MM.1S (cell line): Measurements from ENCODE around the gene ZNF491.
"Not testable (repeated sequence)": the region's sequence is repeated elsewhere in the genome, so short reads cannot be mapped to it uniquely, and the experiment has no call there.

ENCODE experiments used
- DNase-seq: peaks from one replicate; pipeline ENCODE4 v3.0.0-alpha.2; 2015
- H2AFZ ChIP-seq: fragments of 300-600 bp; sonication (generic); 2 replicates; pipeline ENCODE4 v1.6.0; 2016; ENCODE audit warnings: antibody characterized with exemption, low read length
- H3F3A ChIP-seq: fragments of 300-600 bp; sonication (generic); 2 replicates; pipeline ENCODE4 v1.6.1; 2016; ENCODE audit warnings: mild to moderate bottlenecking, antibody characterized with exemption, low read length, moderate library complexity, mixed read lengths; ENCODE audit not compliant: insufficient read depth
- H3K27ac ChIP-seq: fragments of 300-600 bp; sonication (generic); 2 replicates; pipeline ENCODE4 v1.5.1; 2016; ENCODE audit warnings: mild to moderate bottlenecking, low read length
- H3K27me3 ChIP-seq: fragments of 300-600 bp; sonication (generic); replicated peaks from 2 replicates; pipeline ENCODE4 v1.6.0; 2016; ENCODE audit warnings: low read length; ENCODE audit not compliant: insufficient read depth
- H3K36me3 ChIP-seq: fragments of 300-600 bp; sonication (generic); replicated peaks from 2 replicates; pipeline ENCODE4 v1.6.1; 2016; ENCODE audit warnings: mild to moderate bottlenecking, low read length, mixed read lengths; ENCODE audit not compliant: insufficient read depth
- H3K4me1 ChIP-seq: fragments of 300-600 bp; sonication (generic); 2 replicates; pipeline ENCODE4 v1.6.1; 2016; ENCODE audit warnings: low read length, mixed read lengths
- H3K4me2 ChIP-seq: fragments of 300-600 bp; sonication (generic); 2 replicates; pipeline ENCODE4 v1.6.0; 2016; ENCODE audit warnings: low read depth, low read length
- H3K4me3 ChIP-seq: fragments of 300-600 bp; sonication (generic); 2 replicates; pipeline ENCODE4 v1.5.1; 2016; ENCODE audit warnings: low read length, mixed read lengths
- H3K79me2 ChIP-seq: fragments of 300-600 bp; sonication (generic); 2 replicates; pipeline ENCODE4 v1.6.1; 2016; ENCODE audit warnings: mixed run types, low read length, mixed read lengths
- H3K9ac ChIP-seq: fragments of 300-600 bp; sonication (generic); 2 replicates; pipeline ENCODE4 v1.6.1; 2016; ENCODE audit warnings: low read length, mixed read lengths
- H3K9me2 ChIP-seq: fragments of 300-600 bp; sonication (generic); replicated peaks from 2 replicates; pipeline ENCODE4 v1.6.1; 2016; ENCODE audit warnings: mild to moderate bottlenecking, low read length, mixed read lengths; ENCODE audit not compliant: insufficient read depth
- H3K9me3 ChIP-seq: fragments of 300-600 bp; sonication (generic); replicated peaks from 2 replicates; pipeline ENCODE4 v1.6.1; 2016; ENCODE audit warnings: mild to moderate bottlenecking, low read length, mixed read lengths; ENCODE audit not compliant: insufficient read depth
- H4K20me1 ChIP-seq: fragments of 300-600 bp; sonication (generic); 2 replicates; pipeline ENCODE4 v1.6.1; 2016; ENCODE audit warnings: mild to moderate bottlenecking, low read length, moderate library complexity, mixed read lengths; ENCODE audit not compliant: insufficient read depth
- EZH2 ChIP-seq: fragments of 300-600 bp; sonication (generic); optimal IDR thresholded peaks from 2 replicates; pipeline ENCODE3; 2017; ENCODE audit warnings: low read depth, mild to moderate bottlenecking, antibody characterized with exemption, low read length, mixed read lengths
- EZH2phosphoT487 ChIP-seq: fragments of 300-600 bp; sonication (generic); IDR thresholded peaks from 2 replicates; pipeline ENCODE4 v1.6.1; 2018; ENCODE audit warnings: antibody characterized with exemption, low read length
- TF ChIP-seq, protein P1 (sequence below): fragments of 300-600 bp; sonication (generic); IDR thresholded peaks from 2 replicates; pipeline ENCODE4 v1.5.1; 2016; ENCODE audit warnings: antibody characterized with exemption, low read length, mixed read lengths

The ZNF491 gene

DNA sequence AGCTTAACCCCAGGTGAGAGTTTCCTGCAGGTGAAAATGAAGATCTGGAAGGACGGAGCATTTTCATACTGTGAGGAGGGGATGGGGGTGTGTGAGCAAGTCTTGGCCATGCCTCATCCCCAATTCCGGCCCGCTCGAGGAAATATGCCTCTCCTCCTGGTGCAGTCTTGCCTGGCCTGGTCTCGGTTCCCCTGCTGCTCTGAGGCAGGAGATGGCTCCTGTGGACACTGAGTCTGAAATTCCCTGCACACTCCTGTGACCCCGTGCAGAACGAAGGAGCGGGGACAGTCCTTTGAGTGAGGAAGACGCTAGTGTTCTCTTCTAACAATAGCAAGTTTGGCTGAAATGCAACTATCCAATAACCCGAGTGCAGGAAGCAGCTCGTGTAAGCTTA is 49.9 kb downstream of the ZNF491 start:
- H4K20me1 ChIP-seq: no peaks in the 10 kb centered on the region
- H3K79me2 ChIP-seq: no peaks in the 10 kb centered on the region
- H3K27ac ChIP-seq: no peak overlapping the region
- H3K4me2 ChIP-seq: peak overlapping the region; percentile 16; the same call in 1 of the 2 replicates
- no peaks in the 10 kb centered on the region for H3K9me2 ChIP-seq
- TF ChIP-seq EZH2phosphoT487: no peak
- no peak for TF ChIP-seq EZH2
- TF ChIP-seq, protein P1, sequence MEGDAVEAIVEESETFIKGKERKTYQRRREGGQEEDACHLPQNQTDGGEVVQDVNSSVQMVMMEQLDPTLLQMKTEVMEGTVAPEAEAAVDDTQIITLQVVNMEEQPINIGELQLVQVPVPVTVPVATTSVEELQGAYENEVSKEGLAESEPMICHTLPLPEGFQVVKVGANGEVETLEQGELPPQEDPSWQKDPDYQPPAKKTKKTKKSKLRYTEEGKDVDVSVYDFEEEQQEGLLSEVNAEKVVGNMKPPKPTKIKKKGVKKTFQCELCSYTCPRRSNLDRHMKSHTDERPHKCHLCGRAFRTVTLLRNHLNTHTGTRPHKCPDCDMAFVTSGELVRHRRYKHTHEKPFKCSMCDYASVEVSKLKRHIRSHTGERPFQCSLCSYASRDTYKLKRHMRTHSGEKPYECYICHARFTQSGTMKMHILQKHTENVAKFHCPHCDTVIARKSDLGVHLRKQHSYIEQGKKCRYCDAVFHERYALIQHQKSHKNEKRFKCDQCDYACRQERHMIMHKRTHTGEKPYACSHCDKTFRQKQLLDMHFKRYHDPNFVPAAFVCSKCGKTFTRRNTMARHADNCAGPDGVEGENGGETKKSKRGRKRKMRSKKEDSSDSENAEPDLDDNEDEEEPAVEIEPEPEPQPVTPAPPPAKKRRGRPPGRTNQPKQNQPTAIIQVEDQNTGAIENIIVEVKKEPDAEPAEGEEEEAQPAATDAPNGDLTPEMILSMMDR: no peak
- H3K4me1 ChIP-seq: no peaks in the 10 kb centered on the region
- no peaks in the 10 kb centered on the region for H3K9me3 ChIP-seq
- H3K9ac ChIP-seq: no peak overlapping the region
- 0 out of 2 replicates have a peak overlapping the region, but pooled peaks have one; percentile 27 for H3K4me3 ChIP-seq
- no peaks in the 10 kb centered on the region for H3F3A ChIP-seq
- H2AFZ ChIP-seq: peak overlapping the region; percentile 48
- H3K27me3 ChIP-seq: no peaks in the 10 kb centered on the region
- no peaks in the 10 kb centered on the region for H3K36me3 ChIP-seq
- no peak for DNase-seq

DNA sequence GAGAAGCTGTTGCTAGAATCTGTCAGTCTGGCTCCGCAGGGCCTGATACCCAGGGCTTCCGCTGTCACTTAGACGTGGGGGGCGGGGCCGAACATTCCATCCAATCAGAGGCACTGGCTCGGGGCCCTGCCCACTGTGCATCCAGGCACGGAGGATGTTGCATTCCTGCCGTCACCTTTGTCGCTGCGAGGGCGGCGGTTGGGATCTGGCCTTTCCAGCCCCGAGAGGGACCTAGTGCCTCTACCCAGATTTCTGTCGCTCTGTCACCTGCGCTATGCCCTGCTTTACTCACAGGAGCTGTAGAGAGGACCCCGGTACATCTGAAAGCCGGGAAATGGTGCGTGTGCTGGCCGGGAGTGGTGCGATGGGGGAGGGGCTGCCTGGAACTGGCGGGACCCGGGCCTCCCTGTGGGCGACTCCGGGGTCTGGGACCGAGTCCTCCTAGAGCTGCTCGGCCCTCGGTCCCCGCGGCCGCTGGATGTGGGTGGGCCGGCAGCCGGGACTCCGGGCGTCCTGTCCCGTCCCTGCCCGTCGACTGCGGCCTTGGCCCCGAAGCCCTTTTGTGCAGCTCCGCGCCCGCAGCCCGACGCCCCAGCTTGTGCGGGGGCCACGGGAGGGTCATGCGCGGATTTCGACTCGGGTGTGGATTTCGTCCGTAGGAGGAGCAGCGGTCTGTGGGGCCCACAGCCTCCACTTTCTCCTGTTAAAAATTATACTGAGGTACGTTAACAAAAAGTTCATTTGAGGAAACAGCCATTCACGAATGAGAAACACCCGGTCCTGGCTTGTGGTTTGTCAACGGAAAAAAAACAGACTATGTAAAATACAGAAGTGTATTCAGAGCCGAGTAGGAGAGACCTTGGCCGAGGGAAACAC is 50.5 kb downstream of the ZNF491 start, which contains the start of gene ZNF439:
ZNF439 (plus strand) TSS at position 133 of the 876 bp plus-strand sequence; CDS start at position 275, 142 bp downstream.
- Histone ChIP-seq H3K9me3 (no peaks in the 10 kb centered on the region), H3K4me1 (no peaks in the 10 kb centered on the region), H3K4me2 (peak within 1 kb of the TSS; percentile 16; the same call in 1 of the 2 replicates), H3K9ac (no peak within 1 kb of the TSS), H3K36me3 (no peaks in the 10 kb centered on the region), H3K9me2 (no peaks in the 10 kb centered on the region), H4K20me1 (no peaks in the 10 kb centered on the region), H3K27me3 (no peaks in the 10 kb centered on the region), H3F3A (no peaks in the 10 kb centered on the region), H2AFZ (peak within 1 kb of the TSS; percentile 48), H3K4me3 (0 out of 2 replicates have a peak within 1 kb of the TSS, but pooled peaks have one; percentile 27), H3K79me2 (no peaks in the 10 kb centered on the region), H3K27ac (no peak within 1 kb of the TSS)
- no peak for TF ChIP-seq EZH2
- TF ChIP-seq, protein P1: no peak
- no peak for TF ChIP-seq EZH2phosphoT487
- DNase-seq: peak; percentile 9

DNA sequence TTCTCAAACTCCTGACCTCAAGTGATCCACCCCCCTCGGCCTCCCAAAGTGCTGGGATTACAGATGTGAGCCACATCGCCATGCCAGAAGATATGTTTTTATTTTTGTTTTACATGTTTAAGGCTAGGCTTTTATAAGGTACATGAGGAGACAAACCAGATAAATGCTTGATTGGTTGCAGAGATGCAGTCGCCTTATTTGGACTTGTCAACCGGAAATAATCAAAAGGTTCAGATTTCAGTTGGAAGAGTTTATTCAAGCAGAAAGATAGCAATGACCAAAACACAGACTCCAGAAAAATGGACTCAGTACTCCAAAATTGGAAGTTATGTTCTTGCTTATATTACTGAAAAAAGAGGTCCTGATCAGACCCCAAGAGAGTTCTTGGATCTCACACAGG is 52.0 kb downstream of the ZNF491 start:
- H4K20me1 ChIP-seq, H3K4me3 ChIP-seq, H3K9me3 ChIP-seq, H3K79me2 ChIP-seq, H3K27me3 ChIP-seq, H3K36me3 ChIP-seq, H2AFZ ChIP-seq, H3K9ac ChIP-seq, H3K27ac ChIP-seq, DNase-seq, H3K4me2 ChIP-seq, H3K4me1 ChIP-seq, H3K9me2 ChIP-seq, H3F3A ChIP-seq: not testable (repeated sequence)

DNA sequence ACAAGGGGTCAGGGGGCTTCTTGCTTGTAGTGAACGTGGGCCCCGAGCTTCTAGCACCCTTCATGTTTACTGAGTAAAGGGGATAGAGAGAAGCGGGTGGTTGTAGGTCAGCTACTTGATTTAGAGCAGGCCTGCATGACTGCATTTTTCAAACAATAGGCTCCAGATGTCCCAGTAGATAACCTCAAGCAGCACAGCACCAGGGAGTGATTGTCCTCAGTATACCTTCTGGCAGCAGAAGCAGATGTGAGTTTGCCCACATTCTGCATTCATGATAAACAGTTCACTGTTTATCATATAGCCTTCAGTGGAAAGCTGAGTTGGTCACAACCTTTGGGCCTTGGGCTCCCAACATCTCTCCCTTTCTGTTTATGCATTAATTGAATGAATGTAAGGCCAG is 55.0 kb downstream of the ZNF491 start:
- no peak overlapping the region for H3K9ac ChIP-seq
- no peak for DNase-seq
- no peaks in the 10 kb centered on the region for H3K79me2 ChIP-seq
- no peak overlapping the region for H3K4me3 ChIP-seq
- no peaks in the 10 kb centered on the region for H3K9me3 ChIP-seq
- H2AFZ ChIP-seq: no peak overlapping the region
- H3K27ac ChIP-seq: no peak overlapping the region
- no peaks in the 10 kb centered on the region for H3K27me3 ChIP-seq
- H3K4me2 ChIP-seq: no peak overlapping the region
- H4K20me1 ChIP-seq: no peaks in the 10 kb centered on the region
- no peaks in the 10 kb centered on the region for H3K36me3 ChIP-seq
- TF ChIP-seq, protein P1: no peak
- TF ChIP-seq EZH2phosphoT487 (no peak), EZH2 (no peak)
- H3F3A ChIP-seq: no peaks in the 10 kb centered on the region
- H3K9me2 ChIP-seq: no peaks in the 10 kb centered on the region
- no peaks in the 10 kb centered on the region for H3K4me1 ChIP-seq
